Lung (tissue), 12 donors: ENCODE data around the gene NKX3-2. TPM values are rescaled to one million over a fixed set of nuclear protein-coding genes. Genes with fewer than 3 reads are reported as not detected.

Source experiments
- ATAC-seq: fragments of 200-7000 bp; cut with Tn5 transposase; one replicate; pipeline ENCODE4 v1.9.1; 2020; ENCODE audit warnings: moderate number of reproducible peaks; ENCODE audit not compliant: insufficient read depth, low FRiP score
- DNase-seq, 3 donors: peaks; one replicate each; pipeline ENCODE4 v3.0.0-alpha.2; 2013 to 2017
- H3K27ac ChIP-seq, 2 donors: one replicate each; pipeline ENCODE4 v1.5.1; 2013; ENCODE audit warnings: mild to moderate bottlenecking in 2 of 2, moderate library complexity in 2 of 2, control low read depth in 1 of 2, inconsistent platforms in 1 of 2, low read depth in 1 of 2, low read length in 1 of 2
- H3K27me3 ChIP-seq, 3 donors: one replicate each; pipeline ENCODE4 v1.5.1; 2013; ENCODE audit warnings: low read length in 2 of 3; ENCODE audit not compliant: control insufficient read depth in 3 of 3, insufficient read depth in 3 of 3
- H3K36me3 ChIP-seq, 4 donors: one replicate each; pipeline ENCODE4 v1.5.1; 2013; ENCODE audit warnings: low read length in 4 of 4, mild to moderate bottlenecking in 1 of 4, moderate library complexity in 1 of 4; ENCODE audit not compliant: control insufficient read depth in 4 of 4, insufficient read depth in 4 of 4
- H3K4me1 ChIP-seq, 5 donors: one replicate each; pipeline ENCODE4 v1.5.1; 2013; ENCODE audit warnings: low read length in 5 of 5, mild to moderate bottlenecking in 2 of 5, moderate library complexity in 1 of 5; ENCODE audit not compliant: control insufficient read depth in 5 of 5, insufficient read depth in 5 of 5
- H3K4me3 ChIP-seq: one replicate; pipeline ENCODE4 v1.5.1; 2013; ENCODE audit warnings: mild to moderate bottlenecking, control low read depth, moderate library complexity
- H3K9ac ChIP-seq, 2 donors: one replicate each; pipeline ENCODE4 v1.5.1; 2013; ENCODE audit warnings: low read length in 2 of 2, control low read depth in 1 of 2; ENCODE audit not compliant: insufficient read depth in 1 of 2
- H3K9me3 ChIP-seq, 4 donors: one replicate each; pipeline ENCODE4 v1.5.1; 2013; ENCODE audit warnings: low read length in 3 of 4, mild to moderate bottlenecking in 1 of 4, moderate library complexity in 1 of 4; ENCODE audit not compliant: control insufficient read depth in 4 of 4, insufficient read depth in 3 of 4
- CTCF ChIP-seq: IDR thresholded peaks from 2 replicates; pipeline ENCODE4 v1.5.1; 2012; ENCODE audit warnings: mild to moderate bottlenecking; ENCODE audit errors: control extremely low read depth, extremely low read depth
- WGBS, 2 donors: extraction: QIAGEN DNeasy Blood & Tissue Kit; methylation state at CpG; one replicate each; pipeline ENCODE4 v1.1.7; 2013; 5-methylcytosine and 5-hydroxymethylcytosine counted together
- polyA plus RNA-seq, 2 donors: library from polyadenylated mRNA; stranded (reverse); fragments of 200-250 nt; gene quantifications; one replicate each; pipeline ENCODE4 v1.2.1, GENCODE V29; 2013
- total RNA-seq, 2 donors: library from RNA; depleted of rRNA in 1 of 2; stranded (reverse); fragments of >200 nt in 1 of 2; gene quantifications; one replicate each; pipeline ENCODE4 v1.2.1, GENCODE V29; 2014 to 2021
- donor health status: control.
- donor health status: control.
- donor health status: Bipolar disorder and iron deficiency.
- donor health status: healthy.
- donor health status: DM: yes; HTN: yes; CAD: no.

NKX3-2 gene
- total and polyA plus RNA-seq, 4 donors = not detected

DNA sequence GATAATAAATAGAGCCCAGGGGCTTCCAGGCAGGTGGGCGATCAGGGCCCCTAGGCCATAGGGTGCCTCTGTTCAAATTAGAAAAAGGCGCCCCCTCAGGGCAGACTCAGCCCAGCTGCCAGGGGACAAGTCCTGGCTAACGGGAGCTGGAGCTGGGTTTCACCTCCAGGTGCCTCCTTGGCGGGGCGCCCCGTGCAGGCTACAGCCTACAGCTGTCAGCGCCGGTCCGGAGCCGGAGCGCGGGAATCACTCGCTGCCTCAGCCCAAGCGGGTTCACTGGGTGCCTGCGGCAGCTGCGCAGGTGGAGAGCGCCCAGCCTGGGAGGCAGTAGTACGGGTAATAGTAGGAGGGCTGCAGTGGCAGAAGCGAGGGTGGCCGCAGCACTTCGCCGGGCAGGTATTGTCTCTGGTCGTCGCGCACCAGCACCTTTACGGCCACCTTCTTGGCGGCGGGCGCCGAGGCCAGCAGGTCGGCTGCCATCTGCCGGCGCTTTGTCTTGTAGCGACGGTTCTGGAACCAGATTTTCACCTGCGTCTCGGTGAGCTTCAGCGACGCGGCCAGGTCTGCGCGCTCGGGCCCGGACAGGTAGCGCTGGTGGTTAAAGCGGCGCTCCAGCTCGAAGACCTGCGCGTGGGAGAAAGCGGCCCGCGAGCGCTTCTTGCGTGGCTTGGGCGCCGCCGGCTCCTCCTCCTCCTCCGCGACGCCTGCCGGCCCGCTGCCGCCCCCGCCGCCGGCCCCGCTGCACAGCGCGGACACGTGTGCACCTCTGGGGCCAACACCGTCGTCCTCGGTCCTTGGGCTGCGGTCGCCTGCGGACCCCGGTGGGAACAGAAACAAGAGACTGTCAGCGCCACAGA lies 2.4 kb downstream of the NKX3-2 start:
- Histone ChIP-seq H3K36me3 (no peaks in the 10 kb centered on the region), H3K27ac (no peak overlapping the region), H3K27me3 (peaks cover 15 to 86% (median 84%) of the 10 kb centered on the region in 3 donors), H3K9ac (no peak overlapping the region), H3K9me3 (peaks cover 0 to 31% (median 0%) of the 10 kb centered on the region in 4 donors), H3K4me1 (peaks cover 0 to 39% (median 4%) of the 10 kb centered on the region in 5 donors), H3K4me3 (no peak overlapping the region)
- no peak for DNase-seq
- WGBS, 2 donors = 1 to 5% methylated on average over 63 to 79 of the region's 79 CpGs
- TF ChIP-seq CTCF = no peak
- no peak for ATAC-seq

GRCh38 chr4:13541176-13541604 lies 3.1 kb downstream of the NKX3-2 start:
- Histone ChIP-seq H3K27ac (no peak overlapping the region), H3K9ac (no peak overlapping the region), H3K27me3 (peaks cover 12 to 86% (median 84%) of the 10 kb centered on the region in 3 donors), H3K4me1 (peaks cover 0 to 34% (median 4%) of the 10 kb centered on the region in 5 donors), H3K4me3 (no peak overlapping the region), H3K36me3 (no peaks in the 10 kb centered on the region), H3K9me3 (peaks cover 0 to 27% (median 0%) of the 10 kb centered on the region in 4 donors)
- DNase-seq (no peak), ATAC-seq (no peak)
- TF ChIP-seq CTCF = no peak
- WGBS, 2 donors = 15 to 22% methylated on average over 10 of the region's 10 CpGs

DNA sequence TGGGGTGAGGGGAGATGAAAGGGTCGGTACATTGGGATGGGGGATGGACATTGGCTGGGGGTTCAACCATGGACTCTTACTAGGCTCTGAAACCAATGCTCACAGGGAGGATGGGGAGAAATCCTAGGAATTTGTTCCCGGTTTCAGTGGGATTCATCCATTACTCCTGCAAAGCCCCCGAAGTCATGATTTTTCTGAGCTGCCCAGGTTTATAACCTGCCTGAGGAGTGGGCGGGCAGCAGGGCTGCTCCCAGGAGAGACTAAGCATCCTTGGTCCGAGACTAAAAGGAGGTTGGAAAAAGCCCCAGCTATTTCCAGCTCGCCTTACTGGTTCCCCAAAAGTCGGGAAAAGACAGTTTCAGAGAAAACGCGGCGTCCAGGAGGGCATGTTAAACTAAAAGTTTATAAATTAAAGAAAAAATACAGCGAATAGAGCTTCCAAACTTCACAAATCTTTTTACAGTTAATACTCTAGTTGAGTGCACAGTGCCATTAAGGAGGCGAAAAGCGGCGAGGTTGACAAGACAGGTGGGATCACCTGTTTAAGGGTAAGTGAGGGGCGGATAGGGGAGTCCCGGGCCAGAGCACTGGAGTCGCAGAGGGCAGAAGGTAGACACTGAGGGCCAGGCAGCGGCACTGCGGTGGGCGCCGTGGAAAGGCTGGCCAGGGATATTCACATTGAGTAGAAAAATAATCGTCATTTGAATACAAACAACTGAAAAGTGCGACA lies 3.7 kb downstream of the NKX3-2 start:
- no peak for ATAC-seq
- H3K27ac ChIP-seq = no peak overlapping the region
- H3K4me3 ChIP-seq = no peak overlapping the region
- no peak overlapping the region for H3K9ac ChIP-seq
- 11 to 13% methylated on average over 23 of the region's 23 CpGs for WGBS, 2 donors
- H3K9me3 ChIP-seq = peaks cover 0 to 27% (median 0%) of the 10 kb centered on the region in 4 donors
- peaks cover 11 to 87% (median 84%) of the 10 kb centered on the region in 3 donors for H3K27me3 ChIP-seq
- H3K4me1 ChIP-seq = peaks cover 0 to 34% (median 4%) of the 10 kb centered on the region in 5 donors
- H3K36me3 ChIP-seq = no peaks in the 10 kb centered on the region
- TF ChIP-seq CTCF = no peak
- peak in 1 of 3 donors; percentile 5 for DNase-seq
